Subcutaneous adipose tissue (tissue), 4 donors: ENCODE measurements around the gene SPDYC. TPM values are rescaled to one million over a fixed set of nuclear protein-coding genes. Genes with fewer than 3 reads are reported as not detected.

ENCODE experiments used
- total RNA-seq, 4 donors: library from RNA; depleted of rRNA; stranded (reverse); fragments of >200 nt; gene quantifications; one replicate each; pipeline ENCODE4 v1.1.0, GENCODE V29; 2016
- TF ChIP-seq, protein P1 (sequence below): fragments of 450-650 bp; IDR thresholded peaks from one replicate; pipeline ENCODE4 v1.5.1; 2016; ENCODE audit warnings: low read depth, mild to moderate bottlenecking, control low read depth, antibody characterized with exemption, moderate library complexity

The SPDYC gene
- total RNA-seq, 4 donors from 2014 or later, result not detected

DNA sequence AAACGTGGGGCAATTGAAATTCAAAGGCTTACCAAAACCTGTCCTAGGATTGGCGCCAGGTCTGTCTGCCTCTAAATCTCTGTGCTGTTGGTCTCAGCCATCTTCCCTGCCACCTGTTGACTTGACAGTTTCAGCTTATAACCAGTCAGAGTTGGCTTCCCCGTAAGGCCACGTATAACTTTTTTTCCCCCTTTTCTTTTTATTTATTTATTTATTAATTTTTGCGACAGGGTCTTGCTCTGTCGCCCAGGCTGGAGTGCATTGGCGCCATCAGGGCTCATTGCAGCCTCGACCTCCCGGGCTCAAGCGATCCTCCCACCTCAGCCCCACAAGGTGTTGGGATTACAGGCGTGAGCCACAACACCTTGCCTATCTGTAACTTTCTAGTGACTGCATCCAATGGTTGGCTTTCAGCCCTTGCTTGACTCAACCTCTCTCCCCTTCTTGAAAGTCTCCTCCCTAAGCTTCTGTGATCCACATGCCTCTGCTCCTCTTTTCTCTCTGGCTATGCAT is 34.3 kb upstream of the SPDYC start:
- TF ChIP-seq, protein P1, sequence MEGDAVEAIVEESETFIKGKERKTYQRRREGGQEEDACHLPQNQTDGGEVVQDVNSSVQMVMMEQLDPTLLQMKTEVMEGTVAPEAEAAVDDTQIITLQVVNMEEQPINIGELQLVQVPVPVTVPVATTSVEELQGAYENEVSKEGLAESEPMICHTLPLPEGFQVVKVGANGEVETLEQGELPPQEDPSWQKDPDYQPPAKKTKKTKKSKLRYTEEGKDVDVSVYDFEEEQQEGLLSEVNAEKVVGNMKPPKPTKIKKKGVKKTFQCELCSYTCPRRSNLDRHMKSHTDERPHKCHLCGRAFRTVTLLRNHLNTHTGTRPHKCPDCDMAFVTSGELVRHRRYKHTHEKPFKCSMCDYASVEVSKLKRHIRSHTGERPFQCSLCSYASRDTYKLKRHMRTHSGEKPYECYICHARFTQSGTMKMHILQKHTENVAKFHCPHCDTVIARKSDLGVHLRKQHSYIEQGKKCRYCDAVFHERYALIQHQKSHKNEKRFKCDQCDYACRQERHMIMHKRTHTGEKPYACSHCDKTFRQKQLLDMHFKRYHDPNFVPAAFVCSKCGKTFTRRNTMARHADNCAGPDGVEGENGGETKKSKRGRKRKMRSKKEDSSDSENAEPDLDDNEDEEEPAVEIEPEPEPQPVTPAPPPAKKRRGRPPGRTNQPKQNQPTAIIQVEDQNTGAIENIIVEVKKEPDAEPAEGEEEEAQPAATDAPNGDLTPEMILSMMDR, result no peak

DNA sequence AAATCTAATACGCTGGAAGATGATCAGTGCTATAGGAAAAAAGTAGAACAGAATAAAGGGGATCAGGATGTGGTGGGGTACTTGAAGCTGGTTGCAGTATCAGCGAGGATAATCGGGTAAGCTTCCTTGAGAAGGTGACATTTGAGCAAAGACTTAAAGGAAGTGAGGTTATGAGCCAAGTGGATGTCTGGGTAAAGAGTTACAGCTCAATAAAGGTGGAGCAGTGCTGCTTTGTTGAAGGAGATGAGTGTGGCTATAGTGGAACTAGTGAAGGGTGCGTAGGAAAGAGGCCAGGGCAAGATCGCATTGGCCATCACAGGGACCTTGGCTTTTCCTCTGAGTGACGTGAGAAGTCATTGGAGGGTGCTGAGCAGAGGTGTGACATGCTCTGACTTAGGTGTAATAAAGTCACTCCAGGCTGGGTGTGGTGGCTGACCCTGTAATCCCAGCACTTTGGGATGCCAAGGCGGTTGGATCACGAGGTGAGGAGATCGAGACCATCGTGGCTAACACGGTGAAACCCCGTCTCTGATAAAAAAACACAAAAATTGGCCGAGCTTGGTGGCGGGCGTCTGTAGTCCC is 33.4 kb upstream of the SPDYC start:
- TF ChIP-seq, protein P1, result no peak

DNA sequence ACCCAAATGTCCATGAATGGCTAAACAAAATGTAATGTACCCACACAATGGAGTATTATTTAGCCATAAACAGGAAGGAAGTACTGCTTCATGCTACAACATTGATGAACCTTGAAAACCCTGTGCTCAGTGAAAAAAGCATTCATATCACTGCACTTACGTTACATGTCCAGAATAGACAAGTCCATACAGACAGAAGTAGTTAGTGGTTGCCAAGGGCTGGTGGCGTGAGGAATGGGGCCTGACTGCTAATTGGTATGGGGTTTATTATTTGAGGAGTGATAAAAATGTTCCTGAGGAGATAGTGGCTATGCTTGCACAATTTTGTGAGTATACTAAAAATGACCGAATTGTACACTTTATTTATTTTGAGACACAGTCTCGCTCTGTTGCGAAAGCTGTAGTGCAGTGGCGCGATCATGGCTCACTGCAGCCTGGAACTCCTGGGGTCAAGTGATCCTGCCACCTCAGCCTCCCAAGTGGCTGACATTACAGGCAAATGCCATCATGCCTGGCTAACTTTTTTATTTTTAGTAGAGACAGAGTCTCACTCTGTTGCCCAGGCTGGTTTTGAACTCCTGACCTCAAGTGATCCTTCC is 28.0 kb upstream of the SPDYC start:
- TF ChIP-seq, protein P1, result no peak

DNA sequence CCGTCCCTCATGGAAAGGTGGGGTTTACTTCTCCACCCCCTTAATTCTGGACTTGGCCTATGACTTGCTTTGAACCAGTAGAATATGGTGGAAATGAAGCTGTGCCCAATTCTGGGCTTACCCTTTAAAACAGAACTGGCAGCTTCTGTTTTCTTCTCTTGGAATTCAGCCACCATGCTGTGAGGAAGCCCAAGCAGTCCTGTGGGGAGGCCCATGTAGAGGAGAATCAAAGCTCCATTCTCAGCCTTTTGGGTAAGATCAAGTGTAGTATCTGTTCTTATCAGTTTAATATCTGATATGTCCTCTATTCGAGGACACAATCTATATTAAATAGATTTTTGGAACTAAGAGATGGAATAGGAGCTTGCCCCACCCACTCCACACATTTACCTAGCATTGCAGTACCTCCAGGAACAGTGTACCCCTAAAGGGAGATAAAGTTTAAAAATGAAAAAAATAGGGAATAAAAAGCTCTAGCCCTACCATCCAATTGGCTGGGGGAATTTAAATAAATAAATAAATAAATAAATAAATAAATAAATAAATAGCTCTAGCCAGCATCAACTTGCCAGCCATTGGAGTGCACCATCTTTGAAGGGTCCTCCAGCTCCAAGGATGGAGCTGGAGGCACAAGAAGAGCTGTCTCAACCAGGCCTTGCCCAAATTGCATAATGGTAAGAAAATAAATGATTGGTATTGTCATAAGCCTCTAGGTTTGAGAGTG is 22.5 kb upstream of the SPDYC start:
- TF ChIP-seq, protein P1, result no peak

DNA sequence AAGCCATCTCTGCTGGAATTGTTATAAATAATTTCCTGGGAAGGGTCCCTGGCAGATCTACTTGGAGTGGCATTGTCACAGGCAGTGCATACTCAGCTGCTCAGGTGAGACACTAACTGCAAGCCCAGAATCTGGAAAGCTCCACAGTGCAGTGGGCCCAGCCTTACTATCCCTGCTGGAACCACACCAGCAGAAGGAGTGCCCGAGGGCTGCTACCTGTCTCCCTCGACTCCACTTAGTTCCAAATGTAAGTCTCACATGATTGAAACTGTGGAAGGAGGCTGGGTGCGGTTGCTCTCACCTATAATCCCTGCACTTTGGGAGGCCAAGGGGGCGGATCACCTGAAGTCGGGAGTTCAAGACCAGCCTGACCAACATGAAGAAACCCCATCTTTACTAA is 21.4 kb upstream of the SPDYC start:
- TF ChIP-seq, protein P1, result no peak

DNA sequence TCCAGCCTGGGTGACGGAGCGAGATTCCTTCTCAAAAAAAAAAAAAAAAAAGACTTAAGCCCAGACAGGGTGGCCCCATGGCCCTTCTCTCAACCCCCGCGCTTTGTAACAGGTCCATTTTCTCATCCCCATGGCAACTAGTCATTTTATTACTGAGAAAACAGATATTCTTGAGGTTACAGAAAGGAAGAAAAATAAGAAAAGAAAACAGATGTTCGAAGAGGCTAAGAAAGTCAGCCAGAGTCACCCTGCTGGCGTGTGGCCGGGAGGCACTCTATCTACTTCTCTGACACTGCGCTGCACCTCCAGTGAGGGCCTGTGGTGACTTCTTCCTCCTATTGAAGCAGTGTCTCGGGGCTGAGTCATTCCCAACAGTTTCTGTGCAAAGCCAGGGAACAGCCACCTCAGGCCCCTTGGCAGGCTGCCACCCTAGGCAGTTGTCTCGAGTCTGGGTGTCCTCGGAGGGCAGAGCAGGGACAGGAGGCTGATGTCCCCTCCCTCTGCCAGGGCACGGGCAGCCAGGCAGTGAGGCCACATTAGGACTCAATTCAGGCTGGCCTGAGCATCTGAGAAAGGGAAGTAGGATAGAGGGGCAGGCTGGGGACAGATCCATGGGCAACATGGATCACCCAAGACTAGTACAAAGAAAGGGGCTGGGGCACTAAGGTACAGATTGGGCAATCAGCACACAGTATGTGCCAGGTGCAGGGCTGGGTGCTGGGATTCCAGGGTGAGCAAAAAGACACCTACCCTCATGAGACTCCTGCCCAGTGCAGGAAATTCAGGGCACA is 19.3 kb upstream of the SPDYC start:
- TF ChIP-seq, protein P1, result no peak
